GM12801 (cell line): ENCODE measurements around the gene ZC3H12C.

Source experiments
- TF ChIP-seq, protein P1 (sequence below): IDR thresholded peaks from one replicate; pipeline ENCODE4 v1.5.1; 2011; ENCODE audit warnings: control low read depth; ENCODE audit not compliant: insufficient read length; ENCODE audit errors: extremely low read depth

ZC3H12C gene

DNA sequence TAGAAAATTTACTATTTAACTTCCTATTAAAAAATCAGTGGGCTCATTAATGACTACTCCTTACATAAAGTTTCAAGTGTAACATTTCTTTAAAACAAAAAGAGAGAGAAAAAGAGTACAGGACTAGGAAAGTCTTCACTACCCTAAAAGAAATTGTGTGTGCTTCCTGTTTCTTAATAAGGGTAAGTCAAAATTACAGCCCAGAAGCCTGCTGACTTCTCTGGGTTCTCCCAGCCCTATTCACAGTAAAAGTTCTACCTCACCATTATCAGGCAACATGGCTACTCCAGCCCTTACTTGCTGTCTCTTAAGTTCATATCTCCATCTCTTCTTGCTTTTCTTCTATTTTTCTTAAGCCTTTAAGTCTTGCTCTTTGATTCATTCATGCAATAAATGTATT lies 20.3 kb upstream of the ZC3H12C start:
- TF ChIP-seq, protein P1, sequence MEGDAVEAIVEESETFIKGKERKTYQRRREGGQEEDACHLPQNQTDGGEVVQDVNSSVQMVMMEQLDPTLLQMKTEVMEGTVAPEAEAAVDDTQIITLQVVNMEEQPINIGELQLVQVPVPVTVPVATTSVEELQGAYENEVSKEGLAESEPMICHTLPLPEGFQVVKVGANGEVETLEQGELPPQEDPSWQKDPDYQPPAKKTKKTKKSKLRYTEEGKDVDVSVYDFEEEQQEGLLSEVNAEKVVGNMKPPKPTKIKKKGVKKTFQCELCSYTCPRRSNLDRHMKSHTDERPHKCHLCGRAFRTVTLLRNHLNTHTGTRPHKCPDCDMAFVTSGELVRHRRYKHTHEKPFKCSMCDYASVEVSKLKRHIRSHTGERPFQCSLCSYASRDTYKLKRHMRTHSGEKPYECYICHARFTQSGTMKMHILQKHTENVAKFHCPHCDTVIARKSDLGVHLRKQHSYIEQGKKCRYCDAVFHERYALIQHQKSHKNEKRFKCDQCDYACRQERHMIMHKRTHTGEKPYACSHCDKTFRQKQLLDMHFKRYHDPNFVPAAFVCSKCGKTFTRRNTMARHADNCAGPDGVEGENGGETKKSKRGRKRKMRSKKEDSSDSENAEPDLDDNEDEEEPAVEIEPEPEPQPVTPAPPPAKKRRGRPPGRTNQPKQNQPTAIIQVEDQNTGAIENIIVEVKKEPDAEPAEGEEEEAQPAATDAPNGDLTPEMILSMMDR: no peak

DNA sequence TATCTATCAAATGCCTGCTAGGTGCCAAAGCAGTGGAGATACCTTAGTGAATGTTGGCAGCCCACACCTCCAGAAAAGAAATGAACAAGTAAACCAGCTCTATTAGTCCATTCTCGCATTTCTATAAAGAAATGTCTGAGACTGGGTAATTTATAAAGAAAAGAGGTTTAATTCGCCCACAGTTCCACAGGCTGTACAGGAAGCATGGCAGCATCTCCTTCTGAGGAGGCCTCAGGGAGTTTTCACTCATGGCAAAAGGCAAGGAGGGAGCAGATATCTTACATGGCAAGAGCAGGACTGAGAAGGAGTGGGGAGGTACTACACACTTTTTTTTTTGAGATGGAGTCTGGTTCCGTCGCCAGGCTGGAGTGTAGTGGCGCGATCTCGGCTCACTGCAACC lies 18.7 kb upstream of the ZC3H12C start:
- TF ChIP-seq, protein P1: no peak

DNA sequence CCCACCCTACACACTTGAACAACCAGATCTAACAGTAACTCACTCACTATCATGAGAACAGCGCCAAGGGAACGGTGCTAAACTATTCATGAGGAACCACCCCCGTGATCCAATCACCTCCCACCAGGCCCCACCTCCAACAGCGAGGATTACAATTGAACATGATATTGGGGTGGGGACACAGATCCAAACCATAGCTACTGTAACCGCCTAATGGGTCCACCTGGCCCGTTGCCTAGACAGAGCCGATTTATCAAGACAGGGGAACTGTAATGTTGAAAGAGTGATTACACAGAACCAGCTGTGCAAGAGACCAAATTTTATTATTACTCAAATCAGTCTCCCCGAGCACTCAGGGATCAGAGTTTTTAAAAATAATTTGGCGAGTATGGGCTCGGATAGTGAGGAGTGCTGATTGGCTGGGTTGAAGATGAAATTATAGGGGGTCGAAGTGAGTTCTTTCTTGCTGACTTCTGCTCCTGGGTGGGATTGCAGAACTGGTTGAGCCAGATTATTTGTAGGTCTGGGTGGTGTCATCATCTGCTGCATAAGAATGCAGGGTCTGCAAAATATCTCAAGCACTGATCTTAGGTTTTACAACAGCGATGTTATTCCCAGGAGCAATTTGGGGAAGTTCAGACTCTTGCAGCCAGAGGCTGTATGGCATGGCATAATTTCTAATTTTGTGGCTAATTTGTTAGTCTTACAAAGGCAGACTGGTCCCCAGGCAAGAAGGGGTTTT lies 17.9 kb upstream of the ZC3H12C start:
- TF ChIP-seq, protein P1: no peak

DNA sequence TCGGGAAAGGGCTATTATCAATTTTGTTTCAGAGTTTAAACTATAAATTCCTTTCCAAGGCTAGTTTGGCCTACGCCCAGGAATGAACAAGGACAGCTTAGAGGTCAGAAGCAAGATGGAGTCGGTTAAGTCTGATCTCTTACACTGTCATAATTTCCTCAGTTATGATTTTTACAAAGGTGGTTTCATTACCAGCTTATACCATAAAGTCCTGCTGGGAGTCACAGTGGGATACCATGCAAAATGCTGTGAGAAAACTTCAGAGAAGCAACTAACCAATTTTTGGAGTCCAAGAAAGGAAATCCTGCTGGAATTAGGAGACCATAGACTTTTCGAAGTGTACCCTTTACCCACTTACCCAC lies 17.4 kb upstream of the ZC3H12C start:
- TF ChIP-seq, protein P1: no peak

DNA sequence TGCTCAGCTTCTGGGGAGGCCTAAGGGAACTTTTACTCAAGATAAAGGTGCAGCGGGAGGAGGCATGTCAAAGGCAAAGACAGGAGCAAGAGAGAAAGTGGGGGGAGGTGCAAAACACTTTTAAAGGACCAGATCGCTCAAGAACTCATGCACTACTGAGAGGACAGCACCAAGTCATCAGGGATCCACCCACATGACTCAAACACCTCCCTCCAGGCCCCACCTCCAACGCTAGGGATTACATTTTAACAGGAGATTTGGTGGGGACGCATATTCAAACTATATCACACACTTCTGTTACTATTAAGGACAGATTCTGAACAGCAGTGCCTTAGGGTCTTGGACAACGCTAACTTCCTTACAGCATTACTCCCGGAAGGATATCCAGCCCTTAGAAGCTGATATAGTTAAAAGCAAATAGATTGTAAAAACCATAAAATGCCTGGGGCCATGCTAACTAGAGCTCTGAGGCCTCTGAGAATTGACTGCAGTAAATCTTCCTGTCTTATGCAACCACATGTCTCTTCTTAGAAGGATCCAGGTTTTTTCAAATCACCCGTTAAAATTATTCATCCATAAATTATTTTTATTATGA lies 16.7 kb upstream of the ZC3H12C start:
- TF ChIP-seq, protein P1: no peak

DNA sequence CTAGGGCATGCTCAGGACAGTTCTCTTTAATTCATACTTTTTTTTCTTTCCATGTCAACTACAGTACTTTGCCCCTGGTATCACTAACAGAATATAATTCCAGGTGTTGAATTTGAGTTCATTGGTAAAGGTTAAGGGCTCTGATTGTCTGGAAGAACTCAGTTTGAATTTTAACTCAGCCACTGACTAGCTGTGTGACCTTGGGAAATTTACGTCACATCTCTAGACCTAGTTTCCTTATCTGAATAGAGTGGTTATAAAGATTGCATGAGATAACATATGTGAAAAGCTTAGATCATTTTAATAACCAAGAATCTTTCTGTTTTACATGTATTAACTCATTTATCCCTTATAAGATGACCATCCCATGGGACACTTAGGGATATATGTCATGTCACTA lies 15.8 kb upstream of the ZC3H12C start:
- TF ChIP-seq, protein P1: no peak

DNA sequence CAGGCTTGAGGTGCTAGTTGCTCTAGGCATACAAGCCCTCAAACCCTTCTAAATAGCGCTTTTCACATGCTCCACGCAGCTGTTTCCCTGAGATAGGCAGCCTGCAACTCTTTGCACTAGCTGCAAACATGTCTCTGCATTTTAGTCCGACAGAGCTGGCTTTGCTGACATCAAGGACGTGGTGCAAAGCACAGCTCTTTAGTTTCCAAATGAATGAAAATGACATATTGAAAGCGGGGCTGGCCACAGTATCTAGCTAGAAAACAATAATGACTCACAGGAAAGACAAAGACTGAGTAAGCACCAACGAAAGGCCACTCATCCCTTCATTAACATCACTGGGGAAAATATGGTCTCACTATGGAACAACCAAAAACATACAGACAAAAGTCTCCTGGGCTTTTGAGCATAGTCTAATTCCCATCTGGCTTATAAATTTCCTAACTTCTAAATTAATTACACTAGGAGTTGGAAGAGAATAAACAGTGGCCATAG lies 15.3 kb upstream of the ZC3H12C start:
- TF ChIP-seq, protein P1: no peak
